ENCODE results near the gene HMCN1.
"Not testable (repeated sequence)": the region's sequence is repeated elsewhere in the genome, so short reads cannot be mapped to it uniquely, and the experiment has no call there.

The HMCN1 gene

GRCh38 chr1:185769136-185769535, 34.9 kb downstream of the HMCN1 start:
- TF ChIP-seq EZH2phosphoT487 (conservative IDR thresholded peaks at IDR 0.05; ENCODE audit: low read length) (no peak), CTCF (IDR thresholded peaks at IDR 0.05; ENCODE audit: insufficient read depth, low read length, poor library complexity, severe bottlenecking) (no peak)

GRCh38 chr1:185774394-185774793, 40.2 kb downstream of the HMCN1 start:
- Histone ChIP-seq H3K9ac (ENCODE audit: low read length) (no peak overlapping the region), H3F3A (ENCODE audit: insufficient read depth) (no peaks in the 10 kb centered on the region), H3K4me3 (ENCODE audit: insufficient read depth, low read length, poor library complexity, severe bottlenecking) (no peak overlapping the region), H4K20me1 (ENCODE audit: low read depth, low read length) (no peaks in the 10 kb centered on the region), H3K9me3 (ENCODE audit: insufficient read depth, low read length) (no peaks in the 10 kb centered on the region), H3K9me2 (replicated peaks; ENCODE audit: insufficient read depth, low read length) (no peaks in the 10 kb centered on the region), H2AFZ (ENCODE audit: low read depth, low read length, severe bottlenecking) (no peak overlapping the region), H3K4me2 (ENCODE audit: low read depth, low read length, poor library complexity, severe bottlenecking) (no peak overlapping the region), H3K79me2 (ENCODE audit: insufficient read depth, low read length) (no peaks in the 10 kb centered on the region), H3K27ac (ENCODE audit: low read depth, low read length) (no peak overlapping the region), H3K36me3 (ENCODE audit: low read length) (no peaks in the 10 kb centered on the region), H3K27me3 (ENCODE audit: low read length) (no peaks in the 10 kb centered on the region)
- no peak for TF ChIP-seq CTCF (IDR thresholded peaks at IDR 0.05; ENCODE audit: insufficient read depth, low read length, poor library complexity, severe bottlenecking)
- no peak for TF ChIP-seq EZH2phosphoT487 (conservative IDR thresholded peaks at IDR 0.05; ENCODE audit: low read length)

More at GRCh38 chr1:185769136-185769535, 34.9 kb downstream of the HMCN1 start:
- no peak overlapping the region for H3K27ac ChIP-seq (ENCODE audit: low read depth, low read length)
- no peak overlapping the region for H3K4me2 ChIP-seq (ENCODE audit: low read depth, low read length, poor library complexity, severe bottlenecking)
- no peak overlapping the region for H3K4me3 ChIP-seq (ENCODE audit: insufficient read depth, low read length, poor library complexity, severe bottlenecking)
- H3F3A ChIP-seq (ENCODE audit: insufficient read depth) = no peaks in the 10 kb centered on the region
- H2AFZ ChIP-seq (ENCODE audit: low read depth, low read length, severe bottlenecking) = no peak overlapping the region
- no peaks in the 10 kb centered on the region for H3K36me3 ChIP-seq (ENCODE audit: low read length)
- H3K9ac ChIP-seq (ENCODE audit: low read length) = no peak overlapping the region
- H3K79me2 ChIP-seq (ENCODE audit: insufficient read depth, low read length) = no peaks in the 10 kb centered on the region
- H3K9me3 ChIP-seq (ENCODE audit: insufficient read depth, low read length) = no peaks in the 10 kb centered on the region
- no peaks in the 10 kb centered on the region for H3K27me3 ChIP-seq (ENCODE audit: low read length)
- no peaks in the 10 kb centered on the region for H3K9me2 ChIP-seq (replicated peaks; ENCODE audit: insufficient read depth, low read length)
- H4K20me1 ChIP-seq (ENCODE audit: low read depth, low read length) = no peaks in the 10 kb centered on the region

GRCh38 chr1:185775501-185775900, 41.3 kb downstream of the HMCN1 start:
- TF ChIP-seq EZH2phosphoT487 (conservative IDR thresholded peaks at IDR 0.05; ENCODE audit: low read length) = no peak
- Histone ChIP-seq H3K27me3 (ENCODE audit: low read length) (no peaks in the 10 kb centered on the region), H3K9me2 (replicated peaks; ENCODE audit: insufficient read depth, low read length) (no peaks in the 10 kb centered on the region), H3K9me3 (ENCODE audit: insufficient read depth, low read length) (no peaks in the 10 kb centered on the region), H3K4me2 (ENCODE audit: low read depth, low read length, poor library complexity, severe bottlenecking) (no peak overlapping the region), H3K9ac (ENCODE audit: low read length) (no peak overlapping the region), H3K36me3 (ENCODE audit: low read length) (no peaks in the 10 kb centered on the region), H3K79me2 (ENCODE audit: insufficient read depth, low read length) (no peaks in the 10 kb centered on the region), H4K20me1 (ENCODE audit: low read depth, low read length) (no peaks in the 10 kb centered on the region), H3K27ac (ENCODE audit: low read depth, low read length) (no peak overlapping the region), H3F3A (ENCODE audit: insufficient read depth) (no peaks in the 10 kb centered on the region), H2AFZ (ENCODE audit: low read depth, low read length, severe bottlenecking) (no peak overlapping the region), H3K4me3 (ENCODE audit: insufficient read depth, low read length, poor library complexity, severe bottlenecking) (no peak overlapping the region)

GRCh38 chr1:185776522-185776921, 42.3 kb downstream of the HMCN1 start:
- no peaks in the 10 kb centered on the region for H3K79me2 ChIP-seq (ENCODE audit: insufficient read depth, low read length)
- no peaks in the 10 kb centered on the region for H3K9me2 ChIP-seq (replicated peaks; ENCODE audit: insufficient read depth, low read length)
- no peak overlapping the region for H3K27ac ChIP-seq (ENCODE audit: low read depth, low read length)
- no peaks in the 10 kb centered on the region for H3K9me3 ChIP-seq (ENCODE audit: insufficient read depth, low read length)
- no peaks in the 10 kb centered on the region for H3K27me3 ChIP-seq (ENCODE audit: low read length)
- no peaks in the 10 kb centered on the region for H3K36me3 ChIP-seq (ENCODE audit: low read length)
- no peak overlapping the region for H3K4me3 ChIP-seq (ENCODE audit: insufficient read depth, low read length, poor library complexity, severe bottlenecking)
- no peak overlapping the region for H2AFZ ChIP-seq (ENCODE audit: low read depth, low read length, severe bottlenecking)
- H3K4me2 ChIP-seq (ENCODE audit: low read depth, low read length, poor library complexity, severe bottlenecking) = no peak overlapping the region
- TF ChIP-seq EZH2phosphoT487 (conservative IDR thresholded peaks at IDR 0.05; ENCODE audit: low read length) (no peak), CTCF (IDR thresholded peaks at IDR 0.05; ENCODE audit: insufficient read depth, low read length, poor library complexity, severe bottlenecking) (no peak)
- no peaks in the 10 kb centered on the region for H4K20me1 ChIP-seq (ENCODE audit: low read depth, low read length)
- H3F3A ChIP-seq (ENCODE audit: insufficient read depth) = no peaks in the 10 kb centered on the region
- no peak overlapping the region for H3K9ac ChIP-seq (ENCODE audit: low read length)

- H3K9ac ChIP-seq (ENCODE audit: low read length); H3K4me3 ChIP-seq (ENCODE audit: insufficient read depth, low read length, poor library complexity, severe bottlenecking); H4K20me1 ChIP-seq (ENCODE audit: low read depth, low read length); H3K9me2 ChIP-seq (replicated peaks; ENCODE audit: insufficient read depth, low read length); H3K27ac ChIP-seq (ENCODE audit: low read depth, low read length); H3F3A ChIP-seq (ENCODE audit: insufficient read depth); H3K79me2 ChIP-seq (ENCODE audit: insufficient read depth, low read length); H3K4me2 ChIP-seq (ENCODE audit: low read depth, low read length, poor library complexity, severe bottlenecking); H3K27me3 ChIP-seq (ENCODE audit: low read length); H3K9me3 ChIP-seq (ENCODE audit: insufficient read depth, low read length); H2AFZ ChIP-seq (ENCODE audit: low read depth, low read length, severe bottlenecking); H3K36me3 ChIP-seq (ENCODE audit: low read length): not testable (repeated sequence)
Measured at GRCh38 chr1:185783860-185784259, 49.7 kb downstream of the HMCN1 start.
